ENCODE results near the gene SMYD3. TPM values are rescaled to one million over a fixed set of nuclear protein-coding genes. Genes with fewer than 3 reads are reported as not detected.

Gene SMYD3
- total and polyA plus RNA-seq, 2 of the 13 experiments (the other 11 are each of a cell fraction or from before 2014, with no cell fraction given) = 27.7 to 35.8 TPM

GRCh38 chr1:246092136-246092535 lies 414.9 kb downstream of the SMYD3 start:
- H3K27me3 ChIP-seq (ENCODE audit: control insufficient read depth in 1 of 2, insufficient read depth in 2 of 2, low read length in 2 of 2) = no peaks in the 10 kb centered on the region
- H3K4me2 ChIP-seq (ENCODE audit: low read depth, low read length) = no peak overlapping the region
- H3K4me3 ChIP-seq (replicated peaks in 1 of 3; ENCODE audit: insufficient read depth in 1 of 3, low read depth in 2 of 3, low read length in 3 of 3) = no peak overlapping the region
- H2AFZ ChIP-seq (ENCODE audit: low read length) = no peak overlapping the region
- no TSS peak for BruUV-seq (replicated peaks)
- H3K4me1 ChIP-seq (ENCODE audit: insufficient read depth, low read length) = no peaks in the 10 kb centered on the region
- no peaks in the 10 kb centered on the region for H3K79me2 ChIP-seq (ENCODE audit: insufficient read depth, low read length)
- H3K9ac ChIP-seq (ENCODE audit: insufficient read depth, low read depth, low read length) = no peak overlapping the region
- H3K9me3 ChIP-seq (ENCODE audit: low read length) = no peaks in the 10 kb centered on the region
- intact Hi-C loops (cut with micrococcal nuclease; ENCODE audit: unreplicated experiment) (no loop called here), in situ Hi-C loops (cut with HindIII; ENCODE audit: extremely low pct_ligation_motif_present, low pct_unique_long_range_greater_than_20kb) (no loop called here)
- TF ChIP-seq ZNF468 (CRISPR knock-in tag; IDR thresholded peaks at IDR 0.05) = no peak
- TF ChIP-seq JUN (CRISPR knock-in tag; IDR thresholded peaks at IDR 0.05) = no peak
- no peak for TF ChIP-seq ZXDC (CRISPR knock-in tag; IDR thresholded peaks at IDR 0.05)
- no peak for TF ChIP-seq ZNF143 (CRISPR knock-in tag; IDR thresholded peaks at IDR 0.05)
- no peak for TF ChIP-seq MTF2 (CRISPR knock-in tag; IDR thresholded peaks at IDR 0.05; ENCODE audit: borderline replicate concordance)
- FAIRE-seq (no peak), ATAC-seq (no peak), DNase-seq (ENCODE audit: low spot score) (no peak)
- CTCF ChIA-PET (ENCODE audit: low intra/inter-chr PET ratio, low total read pairs) = no interaction called here
- WGBS (ENCODE audit: low lambda C conversion rate) = 95% methylated on average over 4 of the region's 4 CpGs
- no peak overlapping the region for H3K27ac ChIP-seq (ENCODE audit: extremely low read length, insufficient read depth, low read length)
- H3K36me3 ChIP-seq (replicated peaks in 1 of 2; ENCODE audit: control insufficient read depth in 1 of 2, insufficient read depth in 2 of 2, low read length in 2 of 2) = no peaks in the 10 kb centered on the region
- POLR2A ChIA-PET = no interaction called here
- no peaks in the 10 kb centered on the region for H4K20me1 ChIP-seq (ENCODE audit: insufficient read depth, low read length)

GRCh38 chr1:246091477-246091876 lies 415.6 kb downstream of the SMYD3 start:
- no peak for FAIRE-seq
- BruUV-seq (replicated peaks) = no TSS peak

More at GRCh38 chr1:246091477-246091876, 415.6 kb downstream of the SMYD3 start:
- no peak overlapping the region for H3K9ac ChIP-seq (ENCODE audit: insufficient read depth, low read depth, low read length)
- H4K20me1 ChIP-seq (ENCODE audit: insufficient read depth, low read length) = no peaks in the 10 kb centered on the region
- no peak overlapping the region for H3K4me2 ChIP-seq (ENCODE audit: low read depth, low read length)
- no peaks in the 10 kb centered on the region for H3K27me3 ChIP-seq (ENCODE audit: control insufficient read depth in 1 of 2, insufficient read depth in 2 of 2, low read length in 2 of 2)
- ChIA-PET POLR2A (no interaction called here), CTCF (ENCODE audit: low intra/inter-chr PET ratio, low total read pairs) (no interaction called here)
- H3K27ac ChIP-seq (ENCODE audit: extremely low read length, insufficient read depth, low read length) = no peak overlapping the region
- ATAC-seq = no peak
- no peak overlapping the region for H2AFZ ChIP-seq (ENCODE audit: low read length)
- H3K4me3 ChIP-seq (replicated peaks in 1 of 3; ENCODE audit: insufficient read depth in 1 of 3, low read depth in 2 of 3, low read length in 3 of 3) = no peak overlapping the region
- in situ Hi-C loops (cut with HindIII; ENCODE audit: extremely low pct_ligation_motif_present, low pct_unique_long_range_greater_than_20kb) (no loop called here), intact Hi-C loops (cut with micrococcal nuclease; ENCODE audit: unreplicated experiment) (no loop called here)
- TF ChIP-seq ZBTB38 (CRISPR knock-in tag; IDR thresholded peaks at IDR 0.05) (no peak), ZNF616 (CRISPR knock-in tag; IDR thresholded peaks at IDR 0.05; ENCODE audit: low read depth) (no peak), ZNF382 (CRISPR knock-in tag; IDR thresholded peaks at IDR 0.05; ENCODE audit: borderline replicate concordance) (no peak)
- H3K79me2 ChIP-seq (ENCODE audit: insufficient read depth, low read length) = no peaks in the 10 kb centered on the region
- H3K4me1 ChIP-seq (ENCODE audit: insufficient read depth, low read length) = no peaks in the 10 kb centered on the region
- DNase-seq (ENCODE audit: low spot score) = no peak
- WGBS (ENCODE audit: low lambda C conversion rate) = 80% methylated on average over 4 of the region's 4 CpGs
- H3K9me3 ChIP-seq (ENCODE audit: low read length) = no peaks in the 10 kb centered on the region
- no peaks in the 10 kb centered on the region for H3K36me3 ChIP-seq (replicated peaks in 1 of 2; ENCODE audit: control insufficient read depth in 1 of 2, insufficient read depth in 2 of 2, low read length in 2 of 2)
